IMR-90 (cell line): ENCODE results near the gene NPAS3. TPM values are rescaled to one million over a fixed set of nuclear protein-coding genes. Genes with fewer than 3 reads are reported as not detected.

Experiments
- ATAC-seq: fragments of 200-7000 bp; cut with Tn5 transposase; 2 replicates; pipeline ENCODE4 v1.9.1; 2020; ENCODE audit warnings: low read depth, mild to moderate bottlenecking, moderate library complexity
- BruUV-seq: library from RNA; stranded (reverse); fragments of 400-500 nt; replicated peaks from 2 replicates; lab custom pipeline; 2021; lab: Mats Ljungman, UMichigan
- CTCF ChIA-PET: fragments of 300-600 bp; formaldehyde crosslinking; extraction: SDS; loops from one replicate; lab custom pipeline; 2021; ENCODE audit warnings: antibody characterized with exemption; lab: Yijun Ruan, JAX
- POLR2A ChIA-PET: fragments of 300-600 bp; sonication (Branson Sonifier 250); formaldehyde crosslinking; loops from one replicate; lab custom pipeline; 2022; ENCODE audit warnings: antibody characterized with exemption; ENCODE audit not compliant: unreplicated experiment; lab: Charles Lee
- DNase-seq: peaks from one replicate; pipeline ENCODE4 v3.0.0; 2013
- H2AFZ ChIP-seq: replicated peaks from 2 replicates; pipeline ENCODE3; 2013; ENCODE audit warnings: low read length, mild to moderate bottlenecking; ENCODE audit not compliant: poor library complexity
- H2AK5ac ChIP-seq: 2 replicates; pipeline ENCODE4 v1.6.1; 2013; ENCODE audit warnings: low read depth, low read length, inconsistent platforms
- H2AK9ac ChIP-seq: replicated peaks from 2 replicates; pipeline ENCODE3; 2013; ENCODE audit warnings: mild to moderate bottlenecking, low read depth, low read length, moderate library complexity; ENCODE audit not compliant: poor library complexity
- H2BK120ac ChIP-seq: 2 replicates; pipeline ENCODE4 v1.6.1; 2013; ENCODE audit warnings: low read depth, low read length, inconsistent platforms
- H2BK15ac ChIP-seq: 3 replicates; pipeline ENCODE4 v1.6.1; 2013; ENCODE audit warnings: low read depth, low read length, inconsistent platforms
- H2BK20ac ChIP-seq: 2 replicates; pipeline ENCODE4 v1.6.1; 2013; ENCODE audit warnings: low read depth, mild to moderate bottlenecking, inconsistent platforms, low read length, moderate library complexity
- H2BK5ac ChIP-seq: 2 replicates; pipeline ENCODE4 v1.6.1; 2013; ENCODE audit warnings: mild to moderate bottlenecking, low read depth, low read length, inconsistent platforms; ENCODE audit not compliant: poor library complexity, severe bottlenecking
- H3K14ac ChIP-seq: replicated peaks from 2 replicates; pipeline ENCODE4 v1.6.1; 2013; ENCODE audit warnings: low read depth, low read length, inconsistent platforms
- H3K18ac ChIP-seq: 2 replicates; pipeline ENCODE4 v1.6.1; 2013; ENCODE audit warnings: low read depth, low read length, control low read depth
- H3K23ac ChIP-seq: 2 replicates; pipeline ENCODE4 v1.6.1; 2013; ENCODE audit warnings: low read depth, low read length, inconsistent platforms
- H3K27ac ChIP-seq: 2 replicates; pipeline ENCODE4 v1.5.1; 2013; ENCODE audit warnings: mild to moderate bottlenecking, control low read depth, low read length; ENCODE audit not compliant: insufficient read depth
- H3K27me3 ChIP-seq: 2 replicates; pipeline ENCODE4 v1.6.1; 2013; ENCODE audit warnings: low read length; ENCODE audit not compliant: control insufficient read depth, insufficient read depth
- H3K36me3 ChIP-seq: 2 replicates; pipeline ENCODE4 v1.6.1; 2013; ENCODE audit warnings: low read length, mixed read lengths; ENCODE audit not compliant: control insufficient read depth, insufficient read depth
- H3K4ac ChIP-seq: 2 replicates; pipeline ENCODE4 v1.6.1; 2013; ENCODE audit warnings: low read depth, low read length, inconsistent platforms
- H3K4me1 ChIP-seq: 2 replicates; pipeline ENCODE4 v1.6.1; 2013; ENCODE audit warnings: low read length, mixed read lengths; ENCODE audit not compliant: control insufficient read depth, insufficient read depth
- H3K4me2 ChIP-seq: 2 replicates; pipeline ENCODE4 v1.6.1; 2013; ENCODE audit warnings: low read depth, mild to moderate bottlenecking, control low read depth, low read length, moderate library complexity
- H3K4me3 ChIP-seq: 2 replicates; pipeline ENCODE4 v1.5.1; 2013; ENCODE audit warnings: low read depth, mild to moderate bottlenecking, control low read depth, low read length, moderate library complexity; ENCODE audit not compliant: insufficient read depth
- H3K56ac ChIP-seq: 2 replicates; pipeline ENCODE4 v1.6.1; 2013; ENCODE audit warnings: low read length, inconsistent platforms; ENCODE audit not compliant: insufficient read depth; ENCODE audit errors: extremely low read depth
- H3K79me1 ChIP-seq, 2 experiments: 2 replicates each; pipeline ENCODE4 v1.6.1; 2013; ENCODE audit warnings: low read length in 2 of 2, inconsistent platforms in 1 of 2, low read depth in 1 of 2
- H3K9ac ChIP-seq: 2 replicates; pipeline ENCODE4 v1.6.1; 2013; ENCODE audit warnings: low read depth, low read length, control low read depth
- H3K9me1 ChIP-seq: 2 replicates; pipeline ENCODE4 v1.6.1; 2013; ENCODE audit warnings: low read length, inconsistent platforms; ENCODE audit not compliant: insufficient read depth
- H3K9me3 ChIP-seq: 2 replicates; pipeline ENCODE4 v1.6.1; 2013; ENCODE audit warnings: low read length; ENCODE audit not compliant: control insufficient read depth, insufficient read depth
- H4K20me1 ChIP-seq: 2 replicates; pipeline ENCODE4 v1.6.1; 2013; ENCODE audit warnings: low read length, inconsistent platforms; ENCODE audit not compliant: insufficient read depth
- H4K5ac ChIP-seq: 2 replicates; pipeline ENCODE4 v1.6.1; 2013; ENCODE audit warnings: mild to moderate bottlenecking, low read depth, low read length, control low read depth
- H4K8ac ChIP-seq, 2 experiments: 2 replicates each; pipeline ENCODE4 v1.6.1; 2013; ENCODE audit warnings: low read depth in 2 of 2, low read length in 2 of 2, control low read depth in 1 of 2, inconsistent platforms in 1 of 2
- H4K91ac ChIP-seq: 2 replicates; pipeline ENCODE4 v1.6.1; 2013; ENCODE audit warnings: low read depth, low read length, inconsistent platforms; ENCODE audit not compliant: insufficient read depth
- CEBPB ChIP-seq: IDR thresholded peaks from 2 replicates; pipeline ENCODE4 v1.6.1; 2012; ENCODE audit warnings: low read depth, low read length, improper control_type of control experiment
- CHD1 ChIP-seq: IDR thresholded peaks from 2 replicates; pipeline ENCODE4 v1.6.1; 2012; ENCODE audit warnings: low read depth, low read length, improper control_type of control experiment
- CTCF ChIP-seq: conservative IDR thresholded peaks from 2 replicates; pipeline ENCODE4 v1.5.1; 2012; ENCODE audit warnings: mild to moderate bottlenecking, low read depth, low read length, improper control_type of control experiment
- ELK1 ChIP-seq: fragments of 150-350 bp; IDR thresholded peaks from 2 replicates; pipeline ENCODE4 v1.6.1; 2016; ENCODE audit warnings: low read depth, mild to moderate bottlenecking, low read length, moderate library complexity, borderline replicate concordance
- MAZ ChIP-seq: IDR thresholded peaks from 2 replicates; pipeline ENCODE4 v1.6.1; 2012; ENCODE audit warnings: low read depth, mild to moderate bottlenecking, low read length, improper control_type of control experiment, moderate library complexity, borderline replicate concordance
- MXI1 ChIP-seq: IDR thresholded peaks from 2 replicates; pipeline ENCODE4 v1.6.1; 2012; ENCODE audit warnings: low read depth, mild to moderate bottlenecking, low read length, moderate library complexity, borderline replicate concordance
- NFE2L2 ChIP-seq: fragments of 150-350 bp; IDR thresholded peaks from 2 replicates; pipeline ENCODE4 v1.6.1; 2016; ENCODE audit warnings: low read depth, mild to moderate bottlenecking, low read length
- POLR2A ChIP-seq: IDR thresholded peaks from 2 replicates; pipeline ENCODE4 v1.6.1; 2012; ENCODE audit warnings: mild to moderate bottlenecking, low read depth, low read length
- RCOR1 ChIP-seq: IDR thresholded peaks from 2 replicates; pipeline ENCODE4 v1.6.1; 2012; ENCODE audit warnings: mild to moderate bottlenecking, low read length, improper control_type of control experiment; ENCODE audit not compliant: insufficient replicate concordance
- RFX5 ChIP-seq: IDR thresholded peaks from 2 replicates; pipeline ENCODE4 v1.8.0; 2012; ENCODE audit warnings: low read depth, mild to moderate bottlenecking, low read length, moderate library complexity
- SMC3 ChIP-seq: fragments of 150-350 bp; IDR thresholded peaks from 2 replicates; pipeline ENCODE4 v1.6.1; 2016; ENCODE audit warnings: low read depth, mild to moderate bottlenecking, antibody characterized with exemption, low read length, moderate library complexity
- USF2 ChIP-seq: fragments of 150-350 bp; IDR thresholded peaks from 2 replicates; pipeline ENCODE4 v1.6.1; 2017; ENCODE audit warnings: mild to moderate bottlenecking, antibody characterized with exemption, low read length, low read depth
- WGBS, 2 experiments: methylation state at CpG; one replicate each; pipeline versions ENCODE4 v1.1.5 to v1.1.7; 2013; ENCODE audit warnings: missing lambda C conversion rate in 2 of 2; ENCODE audit not compliant: insufficient read length in 1 of 2; ENCODE audit errors: extremely low coverage in 2 of 2; 5-methylcytosine and 5-hydroxymethylcytosine counted together
- dilution Hi-C: fragments of 300-500 bp; cut with HindIII; formaldehyde crosslinking; loops from one replicate; pipeline ENCODE4 v1.14.3; 2018; ENCODE audit warnings: low sequenced_read_pairs; ENCODE audit not compliant: unreplicated experiment
- in situ Hi-C: fragments of 300-500 bp; cut with MboI; formaldehyde crosslinking; loops from 3 replicates; pipeline ENCODE4 v1.14.3; 2019; ENCODE audit warnings: low sequenced_read_pairs, inconsistent platforms, mixed read lengths
- intact Hi-C: fragments of 100-400 bp; cut with micrococcal nuclease; formaldehyde crosslinking; loops from 2 replicates; pipeline ENCODE4 v1.10.0; 2022
- polyA plus RNA-seq, 3 experiments: library from polyadenylated mRNA; depleted of rRNA; stranded (reverse); fragments of >200 nt; gene quantifications; 2 replicates each; pipeline ENCODE4 v1.2.3, GENCODE V29; 2012; ENCODE audit warnings: low replicate concordance in 1 of 3
- total RNA-seq: library from RNA; depleted of rRNA; stranded (reverse); fragments of >200 nt; gene quantifications from 2 replicates; pipeline ENCODE4 v1.2.3, GENCODE V29; 2012

Gene NPAS3
- total and polyA plus RNA-seq, 2 of the 4 experiments (the other 2 are of a cell fraction), result not detected

GRCh38 chr14:33709711-33710110, 771.0 kb downstream of the NPAS3 start:
- H2AK5ac ChIP-seq, result no peak overlapping the region
- ChIA-PET POLR2A (no interaction called here), CTCF (no interaction called here)
- no peak overlapping the region for H3K23ac ChIP-seq
- no peak overlapping the region for H3K18ac ChIP-seq
- no peak overlapping the region for H3K4me3 ChIP-seq
- in situ Hi-C loops, result no loop called here
- H4K8ac ChIP-seq, result no peak overlapping the region
- no peak overlapping the region for H3K4me2 ChIP-seq
- intact Hi-C loops, result no loop called here
- no peak overlapping the region; the same call in 1 of the 2 replicates for H3K56ac ChIP-seq
- no peak overlapping the region for H3K27ac ChIP-seq
- H2BK120ac ChIP-seq, result no peak overlapping the region
- H3K79me1 ChIP-seq, result no peaks in the 10 kb centered on the region
- H3K4me1 ChIP-seq, result no peaks in the 10 kb centered on the region
- H4K5ac ChIP-seq, result no peak overlapping the region
- H3K9ac ChIP-seq, result no peak overlapping the region
- no TSS peak for BruUV-seq
- H4K20me1 ChIP-seq, result no peaks in the 10 kb centered on the region
- no peak overlapping the region for H4K91ac ChIP-seq
- H3K9me3 ChIP-seq, result no peaks in the 10 kb centered on the region
- no peak overlapping the region for H3K14ac ChIP-seq
- DNase-seq (no peak), ATAC-seq (no peak)
- no peak overlapping the region for H3K4ac ChIP-seq
- H2BK15ac ChIP-seq, result no peak overlapping the region
- H2AFZ ChIP-seq, result no peak overlapping the region
- WGBS, 2 experiments, result no CpG with 5 or more reads among the region's 3 CpGs
- H2AK9ac ChIP-seq, result no peak overlapping the region
- H3K27me3 ChIP-seq, result no peaks in the 10 kb centered on the region
- H2BK5ac ChIP-seq, result no peak overlapping the region
- no peaks in the 10 kb centered on the region for H3K9me1 ChIP-seq
- no peak overlapping the region for H2BK20ac ChIP-seq
- no peaks in the 10 kb centered on the region for H3K36me3 ChIP-seq
- dilution Hi-C loops, result no loop called here
- TF ChIP-seq MAZ (no peak), SMC3 (no peak), USF2 (no peak), CHD1 (no peak), ELK1 (no peak), RCOR1 (no peak), MXI1 (no peak), CEBPB (no peak), RFX5 (no peak), POLR2A (no peak), NFE2L2 (no peak), CTCF (no peak)
